Transverse colon (tissue), 4 donors: ENCODE results near the gene FRRS1. TPM values are rescaled to one million over a fixed set of nuclear protein-coding genes. Genes with fewer than 3 reads are reported as not detected.

Source experiments
- DNase-seq: peaks from one replicate; pipeline ENCODE4 v3.0.0-alpha.2; 2019
- H3K27ac ChIP-seq, 4 donors: fragments of 200-600 bp; sonication (generic); 2 replicates each; pipeline ENCODE4 v1.5.1; 2016 to 2018; ENCODE audit warnings: inconsistent platforms in 4 of 4
- H3K27me3 ChIP-seq: fragments of 200-600 bp; sonication (generic); 2 replicates; pipeline ENCODE4 v1.5.1; 2017; ENCODE audit warnings: inconsistent platforms
- H3K36me3 ChIP-seq, 4 donors: fragments of 200-600 bp; sonication (generic); 2 replicates each; pipeline ENCODE4 v1.5.1; 2017 to 2019; ENCODE audit warnings: inconsistent platforms in 4 of 4
- H3K4me1 ChIP-seq, 4 donors: fragments of 200-600 bp; sonication (generic); 2 replicates each; pipeline ENCODE4 v1.5.1; 2017 to 2020; ENCODE audit warnings: inconsistent platforms in 4 of 4
- H3K4me3 ChIP-seq, 4 donors: fragments of 200-600 bp; sonication (generic); 1 replicate in 1 of 4; 2 replicates in 3 of 4; pipeline versions ENCODE4 v1.5.1 to v1.6.1; 2017 to 2019; ENCODE audit warnings: inconsistent platforms in 4 of 4
- H3K9me3 ChIP-seq, 2 donors: fragments of 200-600 bp; sonication (generic); 2 replicates each; pipeline ENCODE4 v1.5.1; 2017 to 2019; ENCODE audit warnings: inconsistent platforms in 2 of 2
- EP300 ChIP-seq: sonication (generic); formaldehyde crosslinking; IDR thresholded peaks from one replicate; pipeline ENCODE4 v1.6.1; 2017; ENCODE audit warnings: antibody characterized with exemption, low read depth
- POLR2A ChIP-seq: fragments of 450-650 bp; IDR thresholded peaks from one replicate; pipeline ENCODE4 v1.6.1; 2016; ENCODE audit warnings: antibody characterized with exemption, mild to moderate bottlenecking, moderate library complexity
- POLR2AphosphoS5 ChIP-seq, 3 donors: sonication (generic); formaldehyde crosslinking; IDR thresholded peaks; one replicate each; pipeline ENCODE4 v1.6.1; 2016; ENCODE audit warnings: antibody characterized with exemption in 3 of 3
- WGBS, 2 donors: methylation state at CpG; one replicate each; pipeline ENCODE4 v1.1.5; 2018; ENCODE audit warnings: low coverage in 1 of 2; 5-methylcytosine and 5-hydroxymethylcytosine counted together
- in situ Hi-C, 4 donors: fragments of 200-750 bp; cut with MboI; loops; one replicate each; pipeline versions ENCODE4 v1.15.0 to v1.15.1; 2017; ENCODE audit warnings: low sequenced_read_pairs in 3 of 4, low pct_ligation_motif_present in 1 of 4, low pct_unique_long_range_greater_than_20kb in 1 of 4
- intact Hi-C: fragments of 100-400 bp; cut with DNase I; formaldehyde crosslinking; loops from one replicate; pipeline ENCODE4 v1.15.1; 2023; ENCODE audit warnings: low total_unique reads
- total RNA-seq, 4 donors: library from RNA; depleted of rRNA; stranded (reverse); fragments of >200 nt; gene quantifications; one replicate each; pipeline ENCODE4 v1.1.0, GENCODE V29; 2016
- TF ChIP-seq, protein P1 (sequence below), 5 experiments: fragments of 200-600 bp in 3 of 5; fragments of 450-650 bp in 2 of 5; sonication (generic) in 3 of 5; IDR thresholded peaks; 1 replicate in 2 of 5; 2 replicates in 3 of 5; pipeline ENCODE4 v1.5.1; 2016 to 2017; ENCODE audit warnings: antibody characterized with exemption in 5 of 5, inconsistent platforms in 3 of 5, mild to moderate bottlenecking in 2 of 5, moderate library complexity in 1 of 5

Gene FRRS1
- total RNA-seq, 4 donors from 2014 or later: 3.0 to 32.4 (median 18.9) TPM

GRCh38 chr1:99754055-99754626 lies 12.3 kb downstream of the FRRS1 start:
- in situ Hi-C loops: no loop called here
- H3K27ac ChIP-seq: no peak overlapping the region
- H3K36me3 ChIP-seq: no peaks in the 10 kb centered on the region
- DNase-seq: no peak
- no peaks in the 10 kb centered on the region for H3K9me3 ChIP-seq
- WGBS, 2 donors: 85 to 90% methylated on average over 2 of the region's 2 CpGs
- no peaks in the 10 kb centered on the region for H3K27me3 ChIP-seq
- intact Hi-C loops: no loop called here
- no peak overlapping the region for H3K4me3 ChIP-seq
- H3K4me1 ChIP-seq: peaks cover 3 to 48% (median 25%) of the 10 kb centered on the region in 4 donors
- TF ChIP-seq, protein P1, sequence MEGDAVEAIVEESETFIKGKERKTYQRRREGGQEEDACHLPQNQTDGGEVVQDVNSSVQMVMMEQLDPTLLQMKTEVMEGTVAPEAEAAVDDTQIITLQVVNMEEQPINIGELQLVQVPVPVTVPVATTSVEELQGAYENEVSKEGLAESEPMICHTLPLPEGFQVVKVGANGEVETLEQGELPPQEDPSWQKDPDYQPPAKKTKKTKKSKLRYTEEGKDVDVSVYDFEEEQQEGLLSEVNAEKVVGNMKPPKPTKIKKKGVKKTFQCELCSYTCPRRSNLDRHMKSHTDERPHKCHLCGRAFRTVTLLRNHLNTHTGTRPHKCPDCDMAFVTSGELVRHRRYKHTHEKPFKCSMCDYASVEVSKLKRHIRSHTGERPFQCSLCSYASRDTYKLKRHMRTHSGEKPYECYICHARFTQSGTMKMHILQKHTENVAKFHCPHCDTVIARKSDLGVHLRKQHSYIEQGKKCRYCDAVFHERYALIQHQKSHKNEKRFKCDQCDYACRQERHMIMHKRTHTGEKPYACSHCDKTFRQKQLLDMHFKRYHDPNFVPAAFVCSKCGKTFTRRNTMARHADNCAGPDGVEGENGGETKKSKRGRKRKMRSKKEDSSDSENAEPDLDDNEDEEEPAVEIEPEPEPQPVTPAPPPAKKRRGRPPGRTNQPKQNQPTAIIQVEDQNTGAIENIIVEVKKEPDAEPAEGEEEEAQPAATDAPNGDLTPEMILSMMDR (IDR thresholded peaks at IDR 0.05): no peak
- TF ChIP-seq POLR2AphosphoS5 (IDR thresholded peaks at IDR 0.05) (no peak), POLR2A (no peak), EP300 (no peak)

DNA sequence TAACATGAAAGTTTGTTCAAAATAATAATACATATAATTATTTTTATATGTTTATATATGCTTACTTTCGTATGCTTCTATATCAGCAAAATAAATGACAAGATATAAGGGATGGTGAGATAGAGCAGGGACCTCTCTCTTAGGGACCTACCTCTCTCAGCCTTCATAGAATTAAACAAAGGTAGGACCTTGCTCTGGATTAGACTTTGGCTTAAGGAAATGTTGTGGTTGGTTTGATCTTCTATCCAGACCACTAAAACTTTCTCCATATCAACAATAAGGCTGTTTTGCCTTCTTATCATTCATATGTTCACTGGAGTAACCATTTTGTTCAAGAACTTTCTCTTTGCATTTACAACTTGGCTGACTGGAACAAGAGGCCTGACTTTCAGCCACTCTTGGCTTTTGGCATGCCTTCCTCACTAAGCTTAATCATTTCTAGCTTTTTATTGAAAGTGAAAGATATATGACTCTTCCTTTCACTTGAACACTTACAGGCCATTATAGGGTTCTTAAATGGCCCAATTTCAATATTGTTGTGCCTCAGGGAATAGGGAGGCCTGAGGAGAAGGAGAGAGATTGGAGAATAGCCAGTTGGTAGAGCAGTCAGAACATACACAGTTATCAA lies 14.4 kb downstream of the FRRS1 start:
- in situ Hi-C loops: no loop called here
- peak overlapping the region; percentile 45 to 71 (median 58) for H3K27ac ChIP-seq

DNA sequence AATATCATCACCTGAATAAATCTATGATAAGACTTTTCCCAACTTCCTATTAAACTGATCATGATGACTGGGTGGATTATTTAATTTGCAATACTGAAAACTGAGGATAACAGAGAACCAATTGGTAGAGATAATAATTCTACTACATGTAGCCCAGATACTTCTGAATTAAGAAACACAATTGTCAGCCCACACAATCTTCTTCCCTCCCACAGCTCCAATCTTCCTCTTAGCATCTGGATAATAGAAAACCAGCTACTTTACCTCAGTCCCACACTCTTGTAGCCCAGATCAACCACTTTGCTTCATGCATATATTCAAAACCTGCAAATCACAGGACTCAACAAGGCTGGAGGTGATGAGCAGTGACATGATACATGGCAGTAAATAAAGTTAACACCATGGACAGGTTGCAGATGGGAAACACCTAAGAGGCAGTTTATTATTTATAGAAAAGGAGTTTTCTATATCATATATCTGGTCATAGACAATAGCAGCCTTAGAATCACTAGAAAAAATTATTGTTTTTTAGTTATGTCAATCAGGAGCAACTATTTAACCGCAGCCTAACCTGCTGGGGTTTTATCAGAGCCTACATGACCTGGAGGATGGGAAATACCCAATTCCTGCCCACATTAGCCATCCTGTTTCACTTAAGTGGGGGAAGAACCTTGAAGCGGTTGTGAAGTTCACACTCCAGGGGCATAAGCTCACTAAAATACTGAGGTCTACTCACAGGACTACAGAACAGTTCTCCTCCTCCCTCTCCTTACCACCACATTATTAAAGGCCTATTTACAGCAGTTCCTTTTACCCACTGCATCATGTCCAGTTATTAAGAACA lies 16.7 kb downstream of the FRRS1 start:
- intact Hi-C loops (no loop called here), in situ Hi-C loops (no loop called here)
- TF ChIP-seq POLR2A (no peak), POLR2AphosphoS5 (IDR thresholded peaks at IDR 0.05) (no peak), EP300 (no peak)
- TF ChIP-seq, protein P1 (IDR thresholded peaks at IDR 0.05): no peak
- no peak overlapping the region for H3K27ac ChIP-seq
- no peak for DNase-seq
- no peak overlapping the region for H3K4me3 ChIP-seq
- no peaks in the 10 kb centered on the region for H3K9me3 ChIP-seq
- 69 to 80% methylated on average over 2 of the region's 2 CpGs for WGBS, 2 donors
- peaks cover 0 to 9% (median 0%) of the 10 kb centered on the region in 4 donors for H3K36me3 ChIP-seq
- peaks cover 0 to 25% (median 12%) of the 10 kb centered on the region in 4 donors for H3K4me1 ChIP-seq
- H3K27me3 ChIP-seq: no peaks in the 10 kb centered on the region

More for the DNA sequence above, 14.4 kb downstream of the FRRS1 start:
- no peak for DNase-seq
- Histone ChIP-seq H3K4me1 (peaks cover 0 to 36% (median 16%) of the 10 kb centered on the region in 4 donors), H3K4me3 (no peak overlapping the region), H3K9me3 (no peaks in the 10 kb centered on the region), H3K27me3 (no peaks in the 10 kb centered on the region), H3K36me3 (peaks cover 0 to 3% (median 0%) of the 10 kb centered on the region in 4 donors)
- TF ChIP-seq POLR2A (no peak), POLR2AphosphoS5 (IDR thresholded peaks at IDR 0.05) (no peak), EP300 (no peak)
- TF ChIP-seq, protein P1 (IDR thresholded peaks at IDR 0.05): no peak
- intact Hi-C loops: no loop called here
- 50 to 54% methylated on average over 1 of the region's 1 CpG for WGBS, 2 donors

DNA sequence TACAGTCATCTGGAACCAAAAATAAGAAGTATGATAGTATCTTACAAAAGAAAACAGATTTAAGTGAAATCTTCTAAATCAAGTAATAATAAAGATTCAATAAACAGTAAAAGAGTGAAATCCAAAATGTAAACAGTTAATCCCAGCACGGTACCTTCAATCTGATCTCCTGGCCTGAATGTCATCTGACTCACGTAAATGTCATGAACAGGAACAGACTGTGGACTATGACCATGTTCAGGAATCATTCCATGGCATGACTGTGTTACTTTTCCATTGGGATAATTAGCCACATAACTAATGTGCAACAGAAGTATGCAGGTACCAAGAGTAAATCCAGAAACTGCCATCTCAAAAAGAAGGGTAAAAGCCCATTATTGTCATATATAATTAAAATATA lies 18.0 kb downstream of the FRRS1 start:
- Histone ChIP-seq H3K4me3 (no peak overlapping the region), H3K9me3 (no peaks in the 10 kb centered on the region), H3K27ac (peak overlapping the region in 1 of 4 donors; percentile 31), H3K36me3 (peaks cover 0 to 12% (median 0%) of the 10 kb centered on the region in 4 donors), H3K27me3 (no peaks in the 10 kb centered on the region), H3K4me1 (peaks cover 0 to 25% (median 12%) of the 10 kb centered on the region in 4 donors)
- in situ Hi-C loops: no loop called here
- no peak for DNase-seq
- intact Hi-C loops: no loop called here
- TF ChIP-seq, protein P1 (IDR thresholded peaks at IDR 0.05): no peak
- peak in 2 of 3 donors; percentile 11 to 57 for TF ChIP-seq POLR2AphosphoS5 (IDR thresholded peaks at IDR 0.05)
- WGBS, 2 donors: 38 to 56% methylated on average over 2 of the region's 2 CpGs
